Measurements from ENCODE around the gene EIF4G3.

The EIF4G3 gene

DNA sequence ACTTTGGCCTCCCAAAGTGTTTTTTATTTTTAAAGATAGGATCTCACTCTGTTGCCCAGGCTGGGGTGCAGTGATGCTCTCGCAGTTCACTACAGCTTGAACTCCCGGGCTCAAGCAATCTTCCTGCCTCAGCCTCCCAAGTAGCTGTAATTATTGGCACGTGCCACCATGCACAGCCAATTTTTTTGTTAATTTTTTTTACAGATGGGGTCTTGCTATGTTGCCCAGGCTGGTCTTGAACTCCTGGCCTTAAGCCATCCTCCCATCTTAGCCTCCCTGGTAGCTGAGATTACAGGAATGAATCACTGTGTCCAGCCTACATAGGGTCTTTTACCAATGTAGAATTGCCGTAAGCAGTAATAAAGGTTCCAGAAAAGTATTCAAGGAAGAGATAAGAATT is 340.5 kb downstream of the EIF4G3 start:
- peaks cover 55% of the 10 kb centered on the region for H3K36me3 Mint-ChIP-seq (ENCODE audit: low read depth)
- no peaks in the 10 kb centered on the region for H3K27me3 Mint-ChIP-seq (ENCODE audit: low read depth)
- no peak overlapping the region for H3K27ac Mint-ChIP-seq
- H3K4me3 Mint-ChIP-seq: no peak overlapping the region
- no peaks in the 10 kb centered on the region for H3K4me1 Mint-ChIP-seq
- H3K9me3 Mint-ChIP-seq: peaks cover 11% of the 10 kb centered on the region
- TF ChIP-seq CTCF (IDR thresholded peaks at IDR 0.05; ENCODE audit: unreplicated experiment in 3 of 3): no peak

GRCh38 chr1:20834780-20835179 is 341.9 kb downstream of the EIF4G3 start:
- H3K27me3 Mint-ChIP-seq (ENCODE audit: low read depth): no peaks in the 10 kb centered on the region
- H3K27ac Mint-ChIP-seq: no peak overlapping the region
- no peaks in the 10 kb centered on the region for H3K4me1 Mint-ChIP-seq
- H3K9me3 Mint-ChIP-seq: peaks cover 11% of the 10 kb centered on the region
- H3K36me3 Mint-ChIP-seq (ENCODE audit: low read depth): peaks cover 50% of the 10 kb centered on the region
- TF ChIP-seq CTCF (IDR thresholded peaks at IDR 0.05; ENCODE audit: unreplicated experiment in 3 of 3): no peak
- no peak overlapping the region for H3K4me3 Mint-ChIP-seq

- Mint-ChIP-seq H3K36me3 (ENCODE audit: low read depth) (peaks cover 50% of the 10 kb centered on the region), H3K4me3 (no peak overlapping the region), H3K27me3 (ENCODE audit: low read depth) (no peaks in the 10 kb centered on the region), H3K9me3 (peaks cover 11% of the 10 kb centered on the region), H3K27ac (no peak overlapping the region), H3K4me1 (no peaks in the 10 kb centered on the region)
- TF ChIP-seq CTCF (IDR thresholded peaks at IDR 0.05; ENCODE audit: unreplicated experiment in 3 of 3): no peak
Measured at GRCh38 chr1:20834192-20834591, 342.5 kb downstream of the EIF4G3 start.

- TF ChIP-seq CTCF (IDR thresholded peaks at IDR 0.05; ENCODE audit: unreplicated experiment in 3 of 3): no peak
- no peaks in the 10 kb centered on the region for H3K27me3 Mint-ChIP-seq (ENCODE audit: low read depth)
- H3K4me3 Mint-ChIP-seq: no peak overlapping the region
Measured at GRCh38 chr1:20830378-20830777, 346.3 kb downstream of the EIF4G3 start.

GRCh38 chr1:20829946-20830345 is 346.8 kb downstream of the EIF4G3 start:
- peak overlapping the region in 1 of 3 experiments; percentile 63 for H3K27ac Mint-ChIP-seq
- H3K4me1 Mint-ChIP-seq: no peaks in the 10 kb centered on the region
- no peak overlapping the region for H3K4me3 Mint-ChIP-seq
- H3K9me3 Mint-ChIP-seq: peaks cover 11% of the 10 kb centered on the region
- TF ChIP-seq CTCF (IDR thresholded peaks at IDR 0.05; ENCODE audit: unreplicated experiment in 3 of 3): no peak
- peaks cover 47% of the 10 kb centered on the region for H3K36me3 Mint-ChIP-seq (ENCODE audit: low read depth)
- H3K27me3 Mint-ChIP-seq (ENCODE audit: low read depth): no peaks in the 10 kb centered on the region

More at GRCh38 chr1:20830378-20830777, 346.3 kb downstream of the EIF4G3 start:
- H3K27ac Mint-ChIP-seq: peak overlapping the region in 1 of 3 experiments; percentile 63
- peaks cover 49% of the 10 kb centered on the region for H3K36me3 Mint-ChIP-seq (ENCODE audit: low read depth)
- peaks cover 11% of the 10 kb centered on the region for H3K9me3 Mint-ChIP-seq
- H3K4me1 Mint-ChIP-seq: no peaks in the 10 kb centered on the region

DNA sequence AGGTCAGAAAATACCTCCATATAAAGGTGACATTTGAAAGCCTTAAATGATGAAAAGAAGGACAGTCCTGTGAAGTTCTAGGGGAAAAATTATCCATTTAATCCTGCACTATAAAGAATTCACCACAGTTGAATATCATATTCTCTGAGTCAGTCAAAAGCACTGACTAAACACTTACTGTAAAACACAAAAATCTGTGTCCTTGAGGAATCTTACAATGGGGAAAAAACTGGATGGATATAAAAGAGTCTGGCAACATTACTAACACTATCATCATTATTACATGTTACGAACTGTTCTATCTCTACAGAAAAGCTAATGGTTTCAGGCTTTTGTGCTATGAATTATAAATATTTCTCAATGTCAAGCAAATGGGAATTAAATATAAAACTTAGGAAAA is 347.2 kb downstream of the EIF4G3 start:
- TF ChIP-seq CTCF (IDR thresholded peaks at IDR 0.05; ENCODE audit: unreplicated experiment in 3 of 3): no peak
- Mint-ChIP-seq H3K4me1 (no peaks in the 10 kb centered on the region), H3K9me3 (peaks cover 7% of the 10 kb centered on the region), H3K27me3 (ENCODE audit: low read depth) (no peaks in the 10 kb centered on the region), H3K27ac (no peak overlapping the region), H3K36me3 (ENCODE audit: low read depth) (peaks cover 46% of the 10 kb centered on the region), H3K4me3 (no peak overlapping the region)

Data from nephron (organoid).